K562 (cell line): ENCODE data around the gene VWA2. TPM values are rescaled to one million over a fixed set of nuclear protein-coding genes. Genes with fewer than 3 reads are reported as not detected.

Experiments used
- ATAC-seq: fragments of 200-7000 bp; cut with Tn5 transposase; 3 replicates; pipeline ENCODE4 v1.9.1; 2020; ENCODE audit warnings: moderate library complexity
- BruUV-seq: library from RNA; stranded (reverse); fragments of 400-500 nt; replicated peaks from 2 replicates; lab custom pipeline; 2021; lab: Mats Ljungman, UMichigan
- CTCF ChIA-PET: fragments of 300-600 bp; formaldehyde crosslinking; extraction: SDS; loops from one replicate; lab custom pipeline; 2021; ENCODE audit warnings: low intra/inter-chr PET ratio; lab: Yijun Ruan, JAX
- POLR2A ChIA-PET: fragments of 300-600, 350-650 bp; sonication (Branson Sonifier 250); formaldehyde crosslinking; extraction: SDS; loops from one replicate; lab custom pipeline; 2021; ENCODE audit warnings: antibody characterized with exemption, inconsistent platforms; lab: Yijun Ruan, JAX
- DNase-seq, 4 experiments: peaks; one replicate each; pipeline versions ENCODE4 v3.0.0 to v3.0.0-alpha.2; 2011 to 2018; ENCODE audit warnings: low spot score in 3 of 4, mixed read lengths in 3 of 4; ENCODE audit errors: extremely low read depth in 1 of 4
- FAIRE-seq: peaks from 2 replicates; lab custom pipeline; 2011; peaks lifted over from hg19 to GRCh38; lab: Jason Lieb, UNC
- H2AFZ ChIP-seq: 2 replicates; pipeline ENCODE4 v1.6.0; 2011; ENCODE audit warnings: low read depth, low read length, control low read depth, inconsistent platforms
- H3K27ac ChIP-seq: fragments of 200-600 bp; 3 replicates; pipeline ENCODE4 v1.8.0; 2011; ENCODE audit warnings: low read depth, mild to moderate bottlenecking, control low read depth, inconsistent platforms, low read length, moderate library complexity, mixed read lengths; ENCODE audit errors: extremely low read depth
- H3K27me3 ChIP-seq, 2 experiments: fragments of 300-600 bp in 1 of 2; 2 replicates in 1 of 2; 3 replicates in 1 of 2; pipeline versions ENCODE4 v1.6.0 to v1.8.0; 2011; ENCODE audit warnings: inconsistent platforms in 2 of 2, low read length in 2 of 2, mild to moderate bottlenecking in 1 of 2, mixed read lengths in 1 of 2, moderate library complexity in 1 of 2; ENCODE audit not compliant: control insufficient read depth in 2 of 2, insufficient read depth in 2 of 2
- H3K36me3 ChIP-seq: fragments of 300-600 bp; 3 replicates; pipeline ENCODE4 v1.8.0; 2011; ENCODE audit warnings: mild to moderate bottlenecking, low read length, inconsistent platforms; ENCODE audit not compliant: control insufficient read depth, insufficient read depth
- H3K4me1 ChIP-seq, 2 experiments: fragments of 200-600 bp in 1 of 2; replicated peaks in 1 of 2; 2 replicates in 1 of 2; 3 replicates in 1 of 2; pipeline versions ENCODE4 v1.5.1 to v1.8.0; 2011; ENCODE audit warnings: inconsistent platforms in 2 of 2, low read length in 2 of 2, mild to moderate bottlenecking in 1 of 2, mixed read lengths in 1 of 2, moderate library complexity in 1 of 2; ENCODE audit not compliant: control insufficient read depth in 2 of 2, insufficient read depth in 2 of 2
- H3K4me2 ChIP-seq: 2 replicates; pipeline ENCODE4 v1.6.1; 2011; ENCODE audit warnings: low read length, control low read depth, inconsistent platforms, mixed read lengths; ENCODE audit not compliant: insufficient read depth
- H3K4me3 ChIP-seq: fragments of 200-600 bp; sonication (generic), shearing (Covaris generic); 2 replicates; pipeline ENCODE4 v1.5.1; 2016; ENCODE audit warnings: control low read depth, inconsistent platforms
- H3K79me2 ChIP-seq: fragments of 200-600 bp; 3 replicates; pipeline ENCODE4 v1.8.0; 2011; ENCODE audit warnings: low read length, inconsistent platforms; ENCODE audit not compliant: control insufficient read depth, insufficient read depth
- H3K9ac ChIP-seq, 2 experiments: 2 replicates each; pipeline versions ENCODE4 v1.6.0 to v1.6.1; 2011; ENCODE audit warnings: low read depth in 2 of 2, low read length in 2 of 2, control low read depth in 1 of 2, inconsistent platforms in 1 of 2, mild to moderate bottlenecking in 1 of 2, mixed read lengths in 1 of 2; ENCODE audit not compliant: insufficient read depth in 1 of 2
- H3K9me1 ChIP-seq: one replicate; pipeline ENCODE4 v1.6.0; 2011; ENCODE audit warnings: inconsistent platforms, mild to moderate bottlenecking, low read length, moderate library complexity; ENCODE audit not compliant: control insufficient read depth, insufficient read depth
- H3K9me3 ChIP-seq: replicated peaks from 2 replicates; pipeline ENCODE4 v1.5.1; 2011; ENCODE audit warnings: low read depth, low read length, inconsistent platforms; ENCODE audit not compliant: control insufficient read depth, insufficient read depth
- H4K20me1 ChIP-seq: replicated peaks from 2 replicates; pipeline ENCODE4 v1.6.1; 2011; ENCODE audit warnings: low read length, inconsistent platforms, mixed read lengths; ENCODE audit not compliant: control insufficient read depth, insufficient read depth
- ARID1B ChIP-seq: fragments of 450-650 bp; IDR thresholded peaks from 2 replicates; pipeline ENCODE4 v1.6.1; 2016; ENCODE audit warnings: antibody characterized with exemption, mild to moderate bottlenecking, inconsistent platforms
- CBX3 ChIP-seq, 2 experiments: IDR thresholded peaks; 1 replicate in 1 of 2; 2 replicates in 1 of 2; pipeline ENCODE4 v1.6.1; 2012; ENCODE audit warnings: inconsistent platforms in 2 of 2, low read length in 2 of 2, borderline replicate concordance in 1 of 2, control low read depth in 1 of 2
- ILF3 ChIP-seq: fragments of 450-650 bp; IDR thresholded peaks from 2 replicates; pipeline ENCODE4 v1.6.1; 2018; ENCODE audit warnings: antibody characterized with exemption, mild to moderate bottlenecking, moderate library complexity, borderline replicate concordance
- NCOA6 ChIP-seq: fragments of 450-650 bp; IDR thresholded peaks from 2 replicates; pipeline ENCODE4 v1.6.1; 2017; ENCODE audit warnings: mild to moderate bottlenecking
- ZBED1 ChIP-seq: IDR thresholded peaks from 2 replicates; pipeline ENCODE4 v1.6.1; 2014
- ZC3H11A ChIP-seq: IDR thresholded peaks from 2 replicates; pipeline ENCODE4 v1.6.1; 2012; ENCODE audit warnings: low read depth, low read length, improper control_type of control experiment
- ZFP30 ChIP-seq: fragments of 250-450 bp; sonication (Bioruptor Pico); IDR thresholded peaks from 2 replicates; pipeline ENCODE4 v1.8.0; 2022; ENCODE audit warnings: moderate library complexity, mild to moderate bottlenecking, inconsistent platforms, borderline replicate concordance
- ZNF589 ChIP-seq: fragments of 200-800 bp; sonication (Bioruptor generic); IDR thresholded peaks from 2 replicates; pipeline ENCODE4 v1.6.1; 2016; ENCODE audit warnings: low read depth, missing genetic modification characterization, missing compliant biosample characterization
- ZNF77 ChIP-seq: fragments of 250-450 bp; sonication (Bioruptor Pico); IDR thresholded peaks from 2 replicates; pipeline ENCODE4 v1.5.0; 2020
- WGBS: fragments of 100-300 bp; shearing (Covaris generic); methylation state at CpG from one replicate; pipeline ENCODE4 v1.1.6; 2016; ENCODE audit warnings: low coverage, mixed read lengths; ENCODE audit not compliant: insufficient coverage; ENCODE audit errors: missing lambda C conversion rate; 5-methylcytosine and 5-hydroxymethylcytosine counted together
- in situ Hi-C: fragments of 300-500 bp; cut with MboI; formaldehyde crosslinking; loops from 4 replicates; pipeline ENCODE4 v1.15.0; 2018; ENCODE audit warnings: inconsistent platforms, mixed read lengths
- intact Hi-C: fragments of 100-400 bp; cut with micrococcal nuclease; formaldehyde crosslinking; loops from 2 replicates; pipeline ENCODE4 v1.14.2; 2022
- polyA plus RNA-seq, 8 experiments: library from polyadenylated mRNA; depleted of rRNA in 4 of 8; stranded (reverse) in 5 of 8; unstranded in 3 of 8; fragments of >200 nt; fragmentation: Nextera tagmentation in 2 of 8; fragmentation: Illumina TruSeq in 1 of 8; extraction: Ambion mirVana in 2 of 8; extraction: Trizol in 1 of 8; gene quantifications; 2 replicates each; pipeline versions ENCODE4 v1.2.1 to v1.2.3, GENCODE V29; 2011 to 2014; ENCODE audit warnings: inconsistent platforms in 1 of 8, missing spikeins in 1 of 8
- total RNA-seq, 7 experiments: library from RNA; depleted of rRNA in 6 of 7; stranded (reverse); fragments of >200 nt in 6 of 7; fragmentation: Illumina TruSeq in 2 of 7; extraction: Trizol in 2 of 7; gene quantifications; 2 replicates each; pipeline versions ENCODE4 v1.2.1 to v1.2.3, GENCODE V29; 2011 to 2021; ENCODE audit warnings: low replicate concordance in 1 of 7
- TF ChIP-seq, protein P1 (sequence below): fragments of 250-450 bp; sonication (Bioruptor Pico); IDR thresholded peaks from 2 replicates; pipeline ENCODE4 v1.6.1; 2021; ENCODE audit warnings: mild to moderate bottlenecking
- TF ChIP-seq, protein P2 (sequence below), 2 experiments: IDR thresholded peaks; 2 replicates each; pipeline ENCODE4 v1.6.1; 2012; ENCODE audit warnings: improper control_type of control experiment in 2 of 2, low read depth in 2 of 2, low read length in 2 of 2, borderline replicate concordance in 1 of 2
- TF ChIP-seq, protein P3 (sequence below): sonication (generic); formaldehyde crosslinking; IDR thresholded peaks from 2 replicates; pipeline ENCODE4 v1.8.0; 2023; ENCODE audit warnings: mild to moderate bottlenecking, missing genetic modification reagents

The VWA2 gene
- total and polyA plus RNA-seq, 9 of the 15 experiments (the other 6 are each of a cell fraction or from before 2014, with no cell fraction given), result not detected

DNA sequence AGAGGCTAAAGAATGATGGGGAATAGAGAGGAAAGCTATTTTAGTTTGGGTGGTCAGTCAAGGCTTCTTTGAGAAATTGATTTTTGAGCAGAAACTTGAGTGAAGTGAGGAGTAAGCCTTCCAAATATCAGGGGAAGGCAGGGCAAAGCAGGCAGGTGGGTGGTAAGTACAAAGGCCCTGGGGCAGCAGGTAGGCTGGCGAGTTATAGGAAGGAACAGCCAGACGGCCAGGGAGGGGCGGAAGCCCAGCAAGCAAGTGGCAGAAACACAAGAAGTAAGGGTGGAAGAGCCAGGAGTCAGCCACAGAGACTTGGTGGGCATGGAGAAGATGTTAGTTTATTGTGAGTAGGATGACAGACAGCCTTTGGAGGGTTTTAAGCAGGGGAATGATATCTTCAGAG, 34.9 kb downstream of the VWA2 start:
- FAIRE-seq, result no peak

DNA sequence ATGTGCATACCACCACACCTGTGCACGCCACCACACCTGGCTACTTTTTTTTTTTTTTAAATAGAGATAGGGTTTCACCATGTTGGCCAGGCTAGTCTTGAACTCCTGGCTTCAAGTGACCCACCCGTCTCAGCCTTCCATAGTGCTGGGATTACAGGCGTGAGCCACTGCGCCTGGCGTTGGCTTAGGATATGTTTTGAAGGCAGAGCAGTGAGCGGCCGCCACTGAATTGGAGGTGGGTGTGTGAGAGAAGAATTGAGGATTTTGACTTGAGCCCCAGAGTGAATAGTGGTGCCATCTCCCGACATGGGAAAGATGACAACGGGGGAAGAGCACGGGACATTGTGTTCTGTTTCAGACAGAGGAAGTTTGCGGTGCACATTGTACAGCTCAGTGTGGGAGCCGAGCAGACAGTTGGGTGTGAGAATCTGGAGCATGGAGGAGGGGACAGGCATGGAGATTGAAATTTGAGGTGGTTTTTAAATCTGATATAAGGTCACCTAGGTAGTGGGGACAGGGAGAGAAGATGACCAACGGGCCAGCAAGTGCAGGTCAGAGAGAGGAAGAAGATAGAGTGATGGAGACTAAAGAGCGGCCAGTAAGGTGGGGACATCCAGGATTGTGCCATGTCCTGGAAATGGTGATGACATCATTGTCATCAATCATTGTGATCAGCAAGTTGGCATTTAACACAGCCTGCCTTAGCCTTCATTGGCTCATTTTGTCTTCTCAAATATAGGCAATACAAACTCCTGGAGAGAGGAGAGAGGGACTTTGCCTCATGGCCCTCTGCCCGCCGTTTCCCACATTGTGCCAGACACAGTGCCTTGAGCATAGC, 35.8 kb downstream of the VWA2 start:
- no peak overlapping the region for H2AFZ ChIP-seq
- no peaks in the 10 kb centered on the region for H3K9me3 ChIP-seq
- no peaks in the 10 kb centered on the region for H4K20me1 ChIP-seq
- no peak overlapping the region for H3K27ac ChIP-seq
- in situ Hi-C loops (no loop called here), intact Hi-C loops (no loop called here)
- no peaks in the 10 kb centered on the region for H3K36me3 ChIP-seq
- H3K4me2 ChIP-seq, result no peak overlapping the region
- CTCF ChIA-PET, result no interaction called here
- H3K9ac ChIP-seq, result no peak overlapping the region
- H3K79me2 ChIP-seq, result no peaks in the 10 kb centered on the region
- no peak for FAIRE-seq
- H3K9me1 ChIP-seq, result no peaks in the 10 kb centered on the region
- ATAC-seq, result no peak
- WGBS, result 3% methylated on average over 13 of the region's 16 CpGs
- H3K27me3 ChIP-seq, result peaks cover 0 to 11% of the 10 kb centered on the region in 2 experiments; a peak in 1 of 5 replicates
- DNase-seq, result no peak
- H3K4me1 ChIP-seq, result no peaks in the 10 kb centered on the region
- H3K4me3 ChIP-seq, result no peak overlapping the region
- BruUV-seq, result no TSS peak
- POLR2A ChIA-PET, result no interaction called here
- TF ChIP-seq, protein P1, sequence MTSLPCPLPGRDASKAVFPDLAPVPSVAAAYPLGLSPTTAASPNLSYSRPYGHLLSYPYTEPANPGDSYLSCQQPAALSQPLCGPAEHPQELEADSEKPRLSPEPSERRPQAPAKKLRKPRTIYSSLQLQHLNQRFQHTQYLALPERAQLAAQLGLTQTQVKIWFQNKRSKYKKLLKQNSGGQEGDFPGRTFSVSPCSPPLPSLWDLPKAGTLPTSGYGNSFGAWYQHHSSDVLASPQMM (CRISPR knock-in tag), result no peak
- TF ChIP-seq ZFP30 (no peak), ZNF589 (no peak), ZC3H11A (no peak), CBX3 (IDR thresholded peaks at IDR 0.05; ENCODE audit: borderline replicate concordance in 1 of 2, low read length in 2 of 2) (no peak), NCOA6 (no peak), ILF3 (no peak)
- TF ChIP-seq, protein P2, sequence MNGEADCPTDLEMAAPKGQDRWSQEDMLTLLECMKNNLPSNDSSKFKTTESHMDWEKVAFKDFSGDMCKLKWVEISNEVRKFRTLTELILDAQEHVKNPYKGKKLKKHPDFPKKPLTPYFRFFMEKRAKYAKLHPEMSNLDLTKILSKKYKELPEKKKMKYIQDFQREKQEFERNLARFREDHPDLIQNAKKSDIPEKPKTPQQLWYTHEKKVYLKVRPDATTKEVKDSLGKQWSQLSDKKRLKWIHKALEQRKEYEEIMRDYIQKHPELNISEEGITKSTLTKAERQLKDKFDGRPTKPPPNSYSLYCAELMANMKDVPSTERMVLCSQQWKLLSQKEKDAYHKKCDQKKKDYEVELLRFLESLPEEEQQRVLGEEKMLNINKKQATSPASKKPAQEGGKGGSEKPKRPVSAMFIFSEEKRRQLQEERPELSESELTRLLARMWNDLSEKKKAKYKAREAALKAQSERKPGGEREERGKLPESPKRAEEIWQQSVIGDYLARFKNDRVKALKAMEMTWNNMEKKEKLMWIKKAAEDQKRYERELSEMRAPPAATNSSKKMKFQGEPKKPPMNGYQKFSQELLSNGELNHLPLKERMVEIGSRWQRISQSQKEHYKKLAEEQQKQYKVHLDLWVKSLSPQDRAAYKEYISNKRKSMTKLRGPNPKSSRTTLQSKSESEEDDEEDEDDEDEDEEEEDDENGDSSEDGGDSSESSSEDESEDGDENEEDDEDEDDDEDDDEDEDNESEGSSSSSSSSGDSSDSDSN (IDR thresholded peaks at IDR 0.05; ENCODE audit: borderline replicate concordance in 1 of 2, low read depth in 2 of 2, low read length in 2 of 2), result no peak
- TF ChIP-seq, protein P3, sequence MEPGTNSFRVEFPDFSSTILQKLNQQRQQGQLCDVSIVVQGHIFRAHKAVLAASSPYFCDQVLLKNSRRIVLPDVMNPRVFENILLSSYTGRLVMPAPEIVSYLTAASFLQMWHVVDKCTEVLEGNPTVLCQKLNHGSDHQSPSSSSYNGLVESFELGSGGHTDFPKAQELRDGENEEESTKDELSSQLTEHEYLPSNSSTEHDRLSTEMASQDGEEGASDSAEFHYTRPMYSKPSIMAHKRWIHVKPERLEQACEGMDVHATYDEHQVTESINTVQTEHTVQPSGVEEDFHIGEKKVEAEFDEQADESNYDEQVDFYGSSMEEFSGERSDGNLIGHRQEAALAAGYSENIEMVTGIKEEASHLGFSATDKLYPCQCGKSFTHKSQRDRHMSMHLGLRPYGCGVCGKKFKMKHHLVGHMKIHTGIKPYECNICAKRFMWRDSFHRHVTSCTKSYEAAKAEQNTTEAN, result no peak

More for the DNA sequence above, 34.9 kb downstream of the VWA2 start:
- POLR2A ChIA-PET, result interaction anchor here (0.7 kb wide), 1 partner anchor 143 kb away, joined by 4 read pairs; no protein-coding TSS in a partner anchor
- Histone ChIP-seq H4K20me1 (no peaks in the 10 kb centered on the region), H3K79me2 (no peaks in the 10 kb centered on the region), H3K4me2 (no peak overlapping the region), H3K4me3 (no peak overlapping the region), H3K9ac (no peak overlapping the region), H2AFZ (no peak overlapping the region), H3K27me3 (peaks cover 0 to 11% of the 10 kb centered on the region in 2 experiments; a peak in 1 of 5 replicates), H3K27ac (no peak overlapping the region), H3K4me1 (no peaks in the 10 kb centered on the region), H3K9me1 (no peaks in the 10 kb centered on the region), H3K36me3 (no peaks in the 10 kb centered on the region), H3K9me3 (no peaks in the 10 kb centered on the region)
- BruUV-seq, result no TSS peak
- ATAC-seq (no peak), DNase-seq (no peak)
- TF ChIP-seq ZBED1 (no peak), ARID1B (no peak), ZNF77 (CRISPR knock-in tag) (no peak)
- intact Hi-C loops, result no loop called here
- WGBS, result 0% methylated on average over 3 of the region's 3 CpGs
- in situ Hi-C loops, result no loop called here
- CTCF ChIA-PET, result interaction anchor here (0.6 kb wide), 1 partner anchor 28 kb away, joined by 5 read pairs; no protein-coding TSS in a partner anchor
